HuH-7 (cell line): ENCODE results near the gene ABHD17B.

Experiments used
- DNase-seq: peaks from one replicate; pipeline ENCODE4 v3.0.0; 2011; ENCODE audit warnings: low spot score

Gene ABHD17B

GRCh38 chr9:71819115-71819739 lies 91.8 kb downstream of the ABHD17B start:
- DNase-seq = no peak

- DNase-seq = no peak
These were observed 94.0 kb downstream of the ABHD17B start for GRCh38 chr9:71816916-71817451.
